GM18499 (cell line): ENCODE results near the gene DLGAP4.
"Not testable (repeated sequence)": the region's sequence is repeated elsewhere in the genome, so short reads cannot be mapped to it uniquely, and the experiment has no call there.

Experiments
- ATAC-seq: cut with Tn5 transposase; IDR thresholded peaks from one replicate; pipeline ENCODE4 v1.9.1; 2021; ENCODE audit warnings: moderate number of reproducible peaks; ENCODE audit not compliant: insufficient read depth, unreplicated experiment

The DLGAP4 gene

GRCh38 chr20:36467076-36467999, 161.2 kb downstream of the DLGAP4 start:
- ATAC-seq: no peak

GRCh38 chr20:36468149-36469000, 162.2 kb downstream of the DLGAP4 start:
- ATAC-seq: no peak

GRCh38 chr20:36469973-36470372, 163.8 kb downstream of the DLGAP4 start:
- no peak for ATAC-seq

- ATAC-seq: no peak
These were observed 165.9 kb downstream of the DLGAP4 start for GRCh38 chr20:36471885-36472636.

- no peak for ATAC-seq
These were observed 166.5 kb downstream of the DLGAP4 start for GRCh38 chr20:36472637-36473090.

- no peak for ATAC-seq
These were observed 167.0 kb downstream of the DLGAP4 start for GRCh38 chr20:36473164-36473563.

GRCh38 chr20:36474563-36474962, 168.4 kb downstream of the DLGAP4 start:
- ATAC-seq: no peak

- not testable (repeated sequence) for ATAC-seq
These were observed 168.9 kb downstream of the DLGAP4 start for GRCh38 chr20:36475054-36475453.

GRCh38 chr20:36477475-36477874, 171.3 kb downstream of the DLGAP4 start:
- ATAC-seq: no peak

GRCh38 chr20:36478137-36478905, 172.2 kb downstream of the DLGAP4 start:
- no peak for ATAC-seq

GRCh38 chr20:36479938-36480337, 173.8 kb downstream of the DLGAP4 start:
- no peak for ATAC-seq

GRCh38 chr20:36480456-36481048, 174.4 kb downstream of the DLGAP4 start:
- no peak for ATAC-seq

- ATAC-seq: no peak
These were observed 175.4 kb downstream of the DLGAP4 start for GRCh38 chr20:36481380-36482043.

- ATAC-seq: no peak
These were observed 175.9 kb downstream of the DLGAP4 start for GRCh38 chr20:36482044-36482473.

- ATAC-seq: no peak
These were observed 177.2 kb downstream of the DLGAP4 start for GRCh38 chr20:36483209-36483918.

GRCh38 chr20:36483919-36484808, 178.0 kb downstream of the DLGAP4 start:
- no peak for ATAC-seq

GRCh38 chr20:36485286-36485685, 179.1 kb downstream of the DLGAP4 start:
- no peak for ATAC-seq
